HepG2 (cell line): ENCODE data around the gene PTPN22. TPM values are rescaled to one million over a fixed set of nuclear protein-coding genes. Genes with fewer than 3 reads are reported as not detected.

Experiments
- ATAC-seq: fragments of 200-7000 bp; cut with Tn5 transposase; 3 replicates; pipeline ENCODE4 v1.9.1; 2020; ENCODE audit warnings: mild to moderate bottlenecking, moderate library complexity
- BruUV-seq: library from RNA; stranded (reverse); fragments of 400-500 nt; replicated peaks from 2 replicates; lab custom pipeline; 2021; lab: Mats Ljungman, UMichigan
- CTCF ChIA-PET: fragments of 300-600 bp; formaldehyde crosslinking; extraction: SDS; loops from one replicate; lab custom pipeline; 2021; ENCODE audit warnings: low total read pairs, inconsistent platforms, low intra/inter-chr PET ratio; lab: Yijun Ruan, JAX
- POLR2A ChIA-PET: fragments of 350-600 bp; sonication (Branson Sonifier 250); formaldehyde crosslinking; loops from one replicate; lab custom pipeline; 2020; ENCODE audit warnings: antibody characterized with exemption, inconsistent platforms; lab: Yijun Ruan, JAX
- DNase-seq: peaks from one replicate; pipeline ENCODE4 v3.0.0-alpha.2; 2015; ENCODE audit warnings: low spot score
- FAIRE-seq: peaks from 3 replicates; lab custom pipeline; 2011; peaks lifted over from hg19 to GRCh38; lab: Jason Lieb, UNC
- H2AFZ ChIP-seq: one replicate; pipeline ENCODE4 v1.6.1; 2011; ENCODE audit warnings: low read length, inconsistent platforms
- H3K27ac ChIP-seq: fragments of 300-600 bp; 3 replicates; pipeline ENCODE4 v1.8.0; 2011; ENCODE audit warnings: mixed run types, mild to moderate bottlenecking, mixed read lengths, low read length, inconsistent platforms; ENCODE audit not compliant: insufficient read depth; ENCODE audit errors: extremely low read length
- H3K27me3 ChIP-seq, 2 experiments: fragments of 200-600 bp in 1 of 2; 2 replicates in 1 of 2; 3 replicates in 1 of 2; pipeline versions ENCODE4 v1.6.0 to v1.8.0; 2011; ENCODE audit warnings: low read length in 2 of 2, mild to moderate bottlenecking in 2 of 2, moderate library complexity in 2 of 2, inconsistent platforms in 1 of 2; ENCODE audit not compliant: insufficient read depth in 2 of 2, control insufficient read depth in 1 of 2
- H3K36me3 ChIP-seq, 2 experiments: fragments of 200-600 bp in 1 of 2; replicated peaks in 1 of 2; 2 replicates in 1 of 2; 3 replicates in 1 of 2; pipeline versions ENCODE4 v1.5.1 to v1.8.0; 2011; ENCODE audit warnings: low read length in 2 of 2, inconsistent platforms in 1 of 2; ENCODE audit not compliant: insufficient read depth in 2 of 2, control insufficient read depth in 1 of 2
- H3K4me1 ChIP-seq: 2 replicates; pipeline ENCODE4 v1.5.1; 2012; ENCODE audit warnings: low read length, inconsistent platforms; ENCODE audit not compliant: insufficient read depth
- H3K4me2 ChIP-seq: 2 replicates; pipeline ENCODE4 v1.6.0; 2011; ENCODE audit warnings: low read depth, low read length, inconsistent platforms
- H3K4me3 ChIP-seq, 3 experiments: fragments of 200-600 bp in 1 of 3; sonication (generic), shearing (Covaris generic) in 1 of 3; replicated peaks in 1 of 3; 2 replicates each; pipeline ENCODE4 v1.5.1; 2011 to 2016; ENCODE audit warnings: low read length in 3 of 3, inconsistent platforms in 2 of 3, low read depth in 2 of 3, mild to moderate bottlenecking in 2 of 3, control low read depth in 1 of 3, mixed read lengths in 1 of 3; ENCODE audit not compliant: insufficient read depth in 1 of 3
- H3K79me2 ChIP-seq: one replicate; pipeline ENCODE4 v1.6.1; 2011; ENCODE audit warnings: low read length, inconsistent platforms; ENCODE audit not compliant: insufficient read depth
- H3K9ac ChIP-seq: 2 replicates; pipeline ENCODE4 v1.6.0; 2011; ENCODE audit warnings: mild to moderate bottlenecking, low read depth, low read length, inconsistent platforms; ENCODE audit not compliant: insufficient read depth
- H3K9me3 ChIP-seq: 2 replicates; pipeline ENCODE4 v1.5.1; 2012; ENCODE audit warnings: mild to moderate bottlenecking, low read length
- H4K20me1 ChIP-seq: 2 replicates; pipeline ENCODE4 v1.6.0; 2011; ENCODE audit warnings: inconsistent platforms, mild to moderate bottlenecking, low read length, moderate library complexity; ENCODE audit not compliant: insufficient read depth
- DPF2 ChIP-seq: sonication (generic); formaldehyde crosslinking; IDR thresholded peaks from 2 replicates; pipeline ENCODE4 v1.4.0; 2020; ENCODE audit warnings: mild to moderate bottlenecking, low read depth, missing genetic modification reagents, borderline replicate concordance
- GATAD2A ChIP-seq: IDR thresholded peaks from 2 replicates; pipeline ENCODE4 v1.6.1; 2016
- HOXA9 ChIP-seq: sonication (generic); formaldehyde crosslinking; IDR thresholded peaks from 2 replicates; pipeline ENCODE4 v1.8.1; 2022; ENCODE audit warnings: missing genetic modification reagents, mild to moderate bottlenecking, moderate library complexity, borderline replicate concordance
- JARID2 ChIP-seq: sonication (generic); formaldehyde crosslinking; IDR thresholded peaks from 2 replicates; pipeline ENCODE4 v1.8.1; 2023; ENCODE audit warnings: missing genetic modification reagents, inconsistent platforms; ENCODE audit not compliant: insufficient replicate concordance
- KDM5A ChIP-seq: fragments of 200-600 bp; sonication (generic); IDR thresholded peaks from 2 replicates; pipeline ENCODE4 v1.7.0; 2018; ENCODE audit warnings: antibody characterized with exemption, mild to moderate bottlenecking, low read length, borderline replicate concordance
- LCORL ChIP-seq, 2 experiments: fragments of 450-650 bp in 1 of 2; sonication (generic) in 1 of 2; formaldehyde crosslinking in 1 of 2; IDR thresholded peaks; 2 replicates each; pipeline versions ENCODE4 v1.5.0 to v1.6.1; 2017 to 2020; ENCODE audit warnings: antibody characterized with exemption in 1 of 2, missing genetic modification reagents in 1 of 2
- MIER3 ChIP-seq: IDR thresholded peaks from 2 replicates; pipeline ENCODE4 v1.6.1; 2016; ENCODE audit warnings: missing compliant biosample characterization, borderline replicate concordance
- NFIC ChIP-seq: IDR thresholded peaks from 2 replicates; pipeline ENCODE4 v1.6.1; 2012; ENCODE audit warnings: mild to moderate bottlenecking, low read length, inconsistent platforms
- NFKB2 ChIP-seq: sonication (generic); formaldehyde crosslinking; IDR thresholded peaks from 2 replicates; pipeline ENCODE4 v1.4.0; 2020; ENCODE audit warnings: missing genetic modification reagents, borderline replicate concordance
- NFYB ChIP-seq: sonication (generic); formaldehyde crosslinking; IDR thresholded peaks from 2 replicates; pipeline ENCODE4 v1.4.0; 2020; ENCODE audit warnings: missing genetic modification reagents
- NR1H2 ChIP-seq: sonication (generic); formaldehyde crosslinking; IDR thresholded peaks from 2 replicates; pipeline ENCODE4 v1.8.1; 2022; ENCODE audit warnings: low read depth, missing genetic modification reagents, borderline replicate concordance
- PAF1 ChIP-seq: IDR thresholded peaks from 2 replicates; pipeline ENCODE4 v1.6.1; 2016; ENCODE audit warnings: missing genetic modification reagents, missing compliant biosample characterization
- PLRG1 ChIP-seq: fragments of 450-650 bp; conservative IDR thresholded peaks from 2 replicates; pipeline ENCODE4 v1.6.1; 2016
- SAP130 ChIP-seq: IDR thresholded peaks from 2 replicates; pipeline ENCODE4 v1.6.1; 2016; ENCODE audit warnings: low read depth
- SMARCC2 ChIP-seq: fragments of 450-650 bp; IDR thresholded peaks from 2 replicates; pipeline ENCODE4 v1.6.1; 2017; ENCODE audit warnings: antibody characterized with exemption, mild to moderate bottlenecking
- THAP11 ChIP-seq: IDR thresholded peaks from 2 replicates; pipeline ENCODE4 v1.6.1; 2016; ENCODE audit warnings: missing biosample characterization, missing genetic modification reagents
- ZBTB7B ChIP-seq: sonication (generic); formaldehyde crosslinking; IDR thresholded peaks from 2 replicates; pipeline ENCODE4 v1.4.0; 2020; ENCODE audit warnings: missing genetic modification reagents
- ZNF101 ChIP-seq: sonication (generic); formaldehyde crosslinking; IDR thresholded peaks from 2 replicates; pipeline ENCODE4 v1.4.0; 2020; ENCODE audit warnings: mild to moderate bottlenecking, low read depth, missing genetic modification reagents, borderline replicate concordance
- ZNF296 ChIP-seq: sonication (generic); formaldehyde crosslinking; conservative IDR thresholded peaks from 2 replicates; pipeline ENCODE4 v1.5.0; 2020; ENCODE audit warnings: mild to moderate bottlenecking, missing genetic modification reagents
- ZNF570 ChIP-seq: sonication (generic); formaldehyde crosslinking; IDR thresholded peaks from 2 replicates; pipeline ENCODE4 v1.4.0; 2020; ENCODE audit warnings: mild to moderate bottlenecking, missing genetic modification reagents, borderline replicate concordance
- ZNF747 ChIP-seq: sonication (generic); formaldehyde crosslinking; IDR thresholded peaks from 2 replicates; pipeline ENCODE4 v1.8.1; 2023; ENCODE audit warnings: missing genetic modification reagents, mild to moderate bottlenecking, borderline replicate concordance
- ZNF772 ChIP-seq: sonication (generic); formaldehyde crosslinking; IDR thresholded peaks from 2 replicates; pipeline ENCODE4 v1.5.0; 2020; ENCODE audit warnings: mild to moderate bottlenecking, missing genetic modification reagents
- ZSCAN9 ChIP-seq: IDR thresholded peaks from 2 replicates; pipeline ENCODE4 v1.6.1; 2016; ENCODE audit warnings: borderline replicate concordance
- WGBS: methylation state at CpG from one replicate; pipeline ENCODE4 v1.1.6; 2017; ENCODE audit warnings: low lambda C conversion rate; 5-methylcytosine and 5-hydroxymethylcytosine counted together
- in situ Hi-C: cut with HindIII; loops from 2 replicates; pipeline ENCODE4 v1.10.0; 2017; ENCODE audit warnings: low pct_unique_long_range_greater_than_20kb; ENCODE audit not compliant: extremely low pct_ligation_motif_present
- intact Hi-C: fragments of 100-400 bp; cut with micrococcal nuclease; formaldehyde crosslinking; loops from one replicate; pipeline ENCODE4 v1.10.0; 2022; ENCODE audit not compliant: unreplicated experiment
- polyA plus RNA-seq, 8 experiments: library from polyadenylated mRNA; depleted of rRNA in 3 of 8; stranded (reverse) in 7 of 8; unstranded in 1 of 8; fragments of >200 nt; fragmentation: Illumina TruSeq in 4 of 8; extraction: Trizol in 4 of 8; gene quantifications; 2 replicates each; pipeline versions ENCODE4 v1.2.1 to v1.2.3, GENCODE V29; 2011 to 2016; ENCODE audit warnings: low read depth in 4 of 8, missing spikeins in 1 of 8, mixed read lengths in 1 of 8; ENCODE audit not compliant: insufficient read depth in 1 of 8
- total RNA-seq, 5 experiments: library from RNA; depleted of rRNA; stranded (reverse); fragments of >200 nt; fragmentation: Illumina TruSeq; extraction: Trizol; gene quantifications; 2 replicates each; pipeline ENCODE4 v1.2.3, GENCODE V29; 2016; ENCODE audit warnings: low read depth in 1 of 5
- TF ChIP-seq, protein P1 (sequence below): IDR thresholded peaks from 2 replicates; pipeline ENCODE4 v1.6.1; 2016; ENCODE audit warnings: missing genetic modification reagents, missing compliant biosample characterization
- TF ChIP-seq, protein P2 (sequence below): sonication (generic); formaldehyde crosslinking; IDR thresholded peaks from 2 replicates; pipeline ENCODE4 v1.5.1; 2020; ENCODE audit warnings: mild to moderate bottlenecking, missing genetic modification reagents, moderate library complexity

PTPN22 gene
- total and polyA plus RNA-seq, 2 of the 13 experiments (the other 11 are each of a cell fraction or from before 2014, with no cell fraction given), result not detected

DNA sequence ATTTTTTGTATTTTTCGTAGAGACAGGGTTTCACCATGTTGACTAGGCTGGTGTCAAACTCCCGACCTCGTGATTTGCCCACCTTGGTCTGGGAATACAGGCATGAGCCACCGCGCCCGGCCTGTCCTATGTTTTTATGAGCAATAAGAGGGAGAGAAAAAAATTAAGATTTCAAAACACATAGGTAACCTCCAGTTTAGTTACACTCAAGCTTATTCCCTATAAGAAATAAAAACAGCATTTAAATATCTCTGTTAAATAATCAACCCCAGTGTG is 66.3 kb downstream of the PTPN22 start (continued):
- TF ChIP-seq MIER3 (no peak), ZNF747 (CRISPR knock-in tag) (no peak)
- TF ChIP-seq, all 625 proteins: peak for 0

DNA sequence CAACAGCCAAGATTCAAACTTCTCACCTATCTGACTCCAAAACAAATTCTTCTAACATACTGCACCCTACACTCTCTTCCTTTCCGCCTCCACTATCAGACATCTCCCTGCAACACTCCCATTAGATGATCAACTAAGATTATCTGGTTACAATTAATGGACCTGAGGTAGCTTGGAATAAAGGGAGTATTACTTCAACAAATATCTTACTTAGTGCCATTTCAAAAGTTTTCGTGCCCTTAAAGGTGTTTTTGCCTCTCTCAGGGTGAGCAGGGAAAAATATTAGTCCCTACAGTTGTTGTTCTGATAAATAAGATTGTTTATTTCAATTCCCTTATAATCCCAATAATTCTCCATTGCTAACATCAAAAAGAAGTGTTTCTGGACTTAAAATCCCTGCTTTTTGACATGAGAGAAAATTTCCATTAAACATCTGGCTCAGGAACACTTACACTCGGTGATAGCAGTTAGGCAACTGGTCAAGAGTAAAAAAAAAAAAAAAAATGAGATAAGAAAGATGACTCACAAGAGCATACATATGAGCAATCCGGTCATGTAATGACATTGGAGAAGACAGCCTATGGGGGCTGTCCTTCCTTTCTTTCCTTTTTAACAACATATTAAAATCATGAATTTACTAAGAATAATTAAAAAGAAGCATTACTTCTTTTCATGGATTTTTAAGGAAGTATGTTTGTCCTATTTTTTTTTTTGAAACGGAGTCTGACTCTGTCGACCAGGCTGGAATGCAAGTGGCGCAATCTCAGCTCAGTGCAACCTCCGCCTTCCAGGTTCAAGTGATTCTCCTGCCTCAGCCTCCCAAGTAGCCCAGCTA is 66.9 kb downstream of the PTPN22 start:
- Histone ChIP-seq H3K9ac (no peak overlapping the region), H3K4me2 (peak overlapping the region; percentile 21; the same call in 1 of the 2 replicates), H3K79me2 (peaks cover 96% of the 10 kb centered on the region), H3K27ac (peak overlapping the region; percentile 25), H3K9me3 (no peaks in the 10 kb centered on the region), H2AFZ (no peak overlapping the region), H3K36me3 (peaks cover 0 to 4% of the 10 kb centered on the region in 2 experiments; a peak in 1 of 5 replicates), H3K27me3 (no peaks in the 10 kb centered on the region), H3K4me1 (peaks cover 62% of the 10 kb centered on the region), H4K20me1 (peaks cover 24% of the 10 kb centered on the region), H3K4me3 (0 out of 6 replicates have a peak overlapping the region, but pooled peaks of 1 of the 3 experiments have one; percentile 32)
- WGBS, result 56% methylated on average over 8 of the region's 8 CpGs
- CTCF ChIA-PET, result no interaction called here
- no peak for FAIRE-seq
- peak; percentile 84 for DNase-seq
- POLR2A ChIA-PET, result no interaction called here
- in situ Hi-C loops (no loop called here), intact Hi-C loops (no loop called here)
- BruUV-seq, result no TSS peak
- peak; percentile 96 for ATAC-seq
- TF ChIP-seq ZNF296 (CRISPR knock-in tag) (no peak), HOXA9 (no peak), GATAD2A (CRISPR knock-in tag) (peak; percentile 51), SAP130 (CRISPR knock-in tag) (0 out of 2 replicates have a peak, but pooled peaks have one; percentile 25), NFYB (CRISPR knock-in tag) (no peak), ZBTB7B (CRISPR knock-in tag) (no peak), PLRG1 (no peak), SMARCC2 (no peak), JARID2 (no peak), ZNF772 (no peak), ZSCAN9 (CRISPR knock-in tag) (no peak), THAP11 (CRISPR knock-in tag) (peak; percentile 43; the same call in 1 of the 2 replicates), PAF1 (CRISPR knock-in tag) (no peak), NFIC (0 out of 2 replicates have a peak, but pooled peaks have one; percentile 22), ZNF570 (CRISPR knock-in tag) (no peak), NR1H2 (CRISPR knock-in tag) (no peak), LCORL (IDR thresholded peaks at IDR 0.05) (no peak), LCORL (CRISPR knock-in tag; IDR thresholded peaks at IDR 0.05) (no peak), KDM5A (no peak), ZNF101 (CRISPR knock-in tag) (no peak), NFKB2 (CRISPR knock-in tag) (no peak), DPF2 (CRISPR knock-in tag) (no peak)
- TF ChIP-seq, protein P1, sequence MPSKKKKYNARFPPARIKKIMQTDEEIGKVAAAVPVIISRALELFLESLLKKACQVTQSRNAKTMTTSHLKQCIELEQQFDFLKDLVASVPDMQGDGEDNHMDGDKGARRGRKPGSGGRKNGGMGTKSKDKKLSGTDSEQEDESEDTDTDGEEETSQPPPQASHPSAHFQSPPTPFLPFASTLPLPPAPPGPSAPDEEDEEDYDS (CRISPR knock-in tag), result no peak
- TF ChIP-seq, protein P2, sequence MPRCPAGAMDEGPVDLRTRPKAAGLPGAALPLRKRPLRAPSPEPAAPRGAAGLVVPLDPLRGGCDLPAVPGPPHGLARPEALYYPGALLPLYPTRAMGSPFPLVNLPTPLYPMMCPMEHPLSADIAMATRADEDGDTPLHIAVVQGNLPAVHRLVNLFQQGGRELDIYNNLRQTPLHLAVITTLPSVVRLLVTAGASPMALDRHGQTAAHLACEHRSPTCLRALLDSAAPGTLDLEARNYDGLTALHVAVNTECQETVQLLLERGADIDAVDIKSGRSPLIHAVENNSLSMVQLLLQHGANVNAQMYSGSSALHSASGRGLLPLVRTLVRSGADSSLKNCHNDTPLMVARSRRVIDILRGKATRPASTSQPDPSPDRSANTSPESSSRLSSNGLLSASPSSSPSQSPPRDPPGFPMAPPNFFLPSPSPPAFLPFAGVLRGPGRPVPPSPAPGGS (CRISPR knock-in tag), result no peak
